ENCODE data around the gene RUNX1. TPM values are rescaled to one million over a fixed set of nuclear protein-coding genes. Genes with fewer than 3 reads are reported as not detected.

RUNX1 gene
- total and polyA plus RNA-seq, 10 of the 15 experiments (the other 5 are each of a cell fraction or from before 2014, with no cell fraction given): 0.90 to 15.2 (median 4.1) TPM

DNA sequence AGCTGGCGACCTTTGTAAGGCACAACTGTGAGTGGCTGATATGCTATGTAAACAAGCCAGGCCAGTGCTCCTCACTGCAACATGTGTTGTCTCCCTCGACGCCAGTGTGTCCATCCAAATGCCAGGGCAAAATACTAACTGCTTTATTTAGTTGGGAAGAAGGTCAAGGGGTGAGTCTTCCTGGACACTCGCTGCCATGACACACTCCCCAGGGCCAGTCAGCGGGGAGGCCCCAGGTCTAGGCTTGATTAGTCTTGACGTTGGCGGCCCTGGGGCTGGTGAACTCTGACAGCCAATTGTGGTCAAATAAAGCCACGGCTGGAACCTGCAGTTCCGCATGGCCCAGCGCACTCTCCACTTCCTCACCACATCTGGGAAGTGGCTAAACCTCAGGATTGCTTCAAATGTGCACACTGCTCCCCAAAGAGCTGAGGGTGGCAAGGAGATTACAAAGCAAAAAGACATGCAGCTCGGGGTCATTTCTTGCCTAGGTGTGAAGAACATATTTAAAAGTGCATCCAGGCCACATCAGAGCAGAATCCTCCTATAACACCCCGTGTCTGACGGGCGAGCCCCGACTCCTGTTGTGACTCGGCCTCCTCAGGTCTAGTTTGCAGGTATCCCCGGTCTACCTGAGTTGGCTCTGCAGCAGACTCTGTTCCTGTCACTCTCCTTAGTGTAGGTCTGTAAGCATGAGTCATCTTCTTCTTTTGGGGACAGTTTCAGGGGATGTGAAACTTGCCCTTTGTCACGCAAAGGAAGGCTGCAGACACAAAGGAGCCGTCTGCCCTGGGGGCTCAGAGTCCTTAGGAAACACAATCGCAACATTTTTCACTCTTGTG is 183.5 kb downstream of the RUNX1 start (continued):
- TF ChIP-seq, protein P1, sequence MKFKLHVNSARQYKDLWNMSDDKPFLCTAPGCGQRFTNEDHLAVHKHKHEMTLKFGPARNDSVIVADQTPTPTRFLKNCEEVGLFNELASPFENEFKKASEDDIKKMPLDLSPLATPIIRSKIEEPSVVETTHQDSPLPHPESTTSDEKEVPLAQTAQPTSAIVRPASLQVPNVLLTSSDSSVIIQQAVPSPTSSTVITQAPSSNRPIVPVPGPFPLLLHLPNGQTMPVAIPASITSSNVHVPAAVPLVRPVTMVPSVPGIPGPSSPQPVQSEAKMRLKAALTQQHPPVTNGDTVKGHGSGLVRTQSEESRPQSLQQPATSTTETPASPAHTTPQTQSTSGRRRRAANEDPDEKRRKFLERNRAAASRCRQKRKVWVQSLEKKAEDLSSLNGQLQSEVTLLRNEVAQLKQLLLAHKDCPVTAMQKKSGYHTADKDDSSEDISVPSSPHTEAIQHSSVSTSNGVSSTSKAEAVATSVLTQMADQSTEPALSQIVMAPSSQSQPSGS (IDR thresholded peaks at IDR 0.05; ENCODE audit: low read length): peak; percentile 98
- TF ChIP-seq YBX1 (IDR thresholded peaks at IDR 0.05) (no peak), FOXK2 (IDR thresholded peaks at IDR 0.05) (peak; percentile 54), RELA (IDR thresholded peaks at IDR 0.05; ENCODE audit: borderline replicate concordance, partially characterized antibody) (peak; percentile 26), MEF2B (IDR thresholded peaks at IDR 0.05; ENCODE audit: partially characterized antibody, poor library complexity, severe bottlenecking) (peak; percentile 67), SUPT20H (IDR thresholded peaks at IDR 0.05; ENCODE audit: borderline replicate concordance, control insufficient read depth, low read depth, low read length) (no peak), BCL11A (IDR thresholded peaks at IDR 0.05; ENCODE audit: low read depth, low read length) (peak; percentile 100), ATF7 (IDR thresholded peaks at IDR 0.05; ENCODE audit: low read depth) (peak; percentile 81), CHD4 (IDR thresholded peaks at IDR 0.05) (no peak), BRCA1 (IDR thresholded peaks at IDR 0.05; ENCODE audit: low read depth, low read length) (no peak), POLR2A (IDR thresholded peaks at IDR 0.05; ENCODE audit: low read depth, low read length) (no peak), BMI1 (IDR thresholded peaks at IDR 0.05; ENCODE audit: borderline replicate concordance) (peak; percentile 38; the same call in 1 of the 2 replicates), RFX5 (IDR thresholded peaks at IDR 0.05; ENCODE audit: low read depth, low read length) (no peak), BACH1 (IDR thresholded peaks at IDR 0.05; ENCODE audit: borderline replicate concordance) (peak; percentile 86; the same call in 1 of the 2 replicates), NBN (IDR thresholded peaks at IDR 0.05) (no peak; the same call in 1 of the 2 replicates), TAF1 (IDR thresholded peaks at IDR 0.05; ENCODE audit: borderline replicate concordance, low read depth, low read length) (peak; percentile 32; the same call in 1 of the 2 replicates), ZNF24 (IDR thresholded peaks at IDR 0.05) (no peak), WRNIP1 (IDR thresholded peaks at IDR 0.05; ENCODE audit: borderline replicate concordance, low read depth, low read length) (no peak), SPI1 (IDR thresholded peaks at IDR 0.05; ENCODE audit: borderline replicate concordance, insufficient read depth, low read depth, low read length) (peak; percentile 96)
- TF ChIP-seq, protein P2, sequence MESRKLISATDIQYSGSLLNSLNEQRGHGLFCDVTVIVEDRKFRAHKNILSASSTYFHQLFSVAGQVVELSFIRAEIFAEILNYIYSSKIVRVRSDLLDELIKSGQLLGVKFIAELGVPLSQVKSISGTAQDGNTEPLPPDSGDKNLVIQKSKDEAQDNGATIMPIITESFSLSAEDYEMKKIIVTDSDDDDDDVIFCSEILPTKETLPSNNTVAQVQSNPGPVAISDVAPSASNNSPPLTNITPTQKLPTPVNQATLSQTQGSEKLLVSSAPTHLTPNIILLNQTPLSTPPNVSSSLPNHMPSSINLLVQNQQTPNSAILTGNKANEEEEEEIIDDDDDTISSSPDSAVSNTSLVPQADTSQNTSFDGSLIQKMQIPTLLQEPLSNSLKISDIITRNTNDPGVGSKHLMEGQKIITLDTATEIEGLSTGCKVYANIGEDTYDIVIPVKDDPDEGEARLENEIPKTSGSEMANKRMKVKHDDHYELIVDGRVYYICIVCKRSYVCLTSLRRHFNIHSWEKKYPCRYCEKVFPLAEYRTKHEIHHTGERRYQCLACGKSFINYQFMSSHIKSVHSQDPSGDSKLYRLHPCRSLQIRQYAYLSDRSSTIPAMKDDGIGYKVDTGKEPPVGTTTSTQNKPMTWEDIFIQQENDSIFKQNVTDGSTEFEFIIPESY (IDR thresholded peaks at IDR 0.05): no peak
- TF ChIP-seq, protein P3, sequence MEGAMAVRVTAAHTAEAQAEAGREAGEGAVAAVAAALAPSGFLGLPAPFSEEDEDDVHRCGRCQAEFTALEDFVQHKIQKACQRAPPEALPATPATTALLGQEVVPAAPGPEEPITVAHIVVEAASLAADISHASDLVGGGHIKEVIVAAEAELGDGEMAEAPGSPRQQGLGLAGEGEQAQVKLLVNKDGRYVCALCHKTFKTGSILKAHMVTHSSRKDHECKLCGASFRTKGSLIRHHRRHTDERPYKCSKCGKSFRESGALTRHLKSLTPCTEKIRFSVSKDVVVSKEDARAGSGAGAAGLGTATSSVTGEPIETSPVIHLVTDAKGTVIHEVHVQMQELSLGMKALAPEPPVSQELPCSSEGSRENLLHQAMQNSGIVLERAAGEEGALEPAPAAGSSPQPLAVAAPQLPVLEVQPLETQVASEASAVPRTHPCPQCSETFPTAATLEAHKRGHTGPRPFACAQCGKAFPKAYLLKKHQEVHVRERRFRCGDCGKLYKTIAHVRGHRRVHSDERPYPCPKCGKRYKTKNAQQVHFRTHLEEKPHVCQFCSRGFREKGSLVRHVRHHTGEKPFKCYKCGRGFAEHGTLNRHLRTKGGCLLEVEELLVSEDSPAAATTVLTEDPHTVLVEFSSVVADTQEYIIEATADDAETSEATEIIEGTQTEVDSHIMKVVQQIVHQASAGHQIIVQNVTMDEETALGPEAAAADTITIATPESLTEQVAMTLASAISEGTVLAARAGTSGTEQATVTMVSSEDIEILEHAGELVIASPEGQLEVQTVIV (IDR thresholded peaks at IDR 0.05; ENCODE audit: borderline replicate concordance, partially characterized antibody): no peak
- TF ChIP-seq, protein P4, sequence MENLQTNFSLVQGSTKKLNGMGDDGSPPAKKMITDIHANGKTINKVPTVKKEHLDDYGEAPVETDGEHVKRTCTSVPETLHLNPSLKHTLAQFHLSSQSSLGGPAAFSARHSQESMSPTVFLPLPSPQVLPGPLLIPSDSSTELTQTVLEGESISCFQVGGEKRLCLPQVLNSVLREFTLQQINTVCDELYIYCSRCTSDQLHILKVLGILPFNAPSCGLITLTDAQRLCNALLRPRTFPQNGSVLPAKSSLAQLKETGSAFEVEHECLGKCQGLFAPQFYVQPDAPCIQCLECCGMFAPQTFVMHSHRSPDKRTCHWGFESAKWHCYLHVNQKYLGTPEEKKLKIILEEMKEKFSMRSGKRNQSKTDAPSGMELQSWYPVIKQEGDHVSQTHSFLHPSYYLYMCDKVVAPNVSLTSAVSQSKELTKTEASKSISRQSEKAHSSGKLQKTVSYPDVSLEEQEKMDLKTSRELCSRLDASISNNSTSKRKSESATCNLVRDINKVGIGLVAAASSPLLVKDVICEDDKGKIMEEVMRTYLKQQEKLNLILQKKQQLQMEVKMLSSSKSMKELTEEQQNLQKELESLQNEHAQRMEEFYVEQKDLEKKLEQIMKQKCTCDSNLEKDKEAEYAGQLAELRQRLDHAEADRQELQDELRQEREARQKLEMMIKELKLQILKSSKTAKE (IDR thresholded peaks at IDR 0.05; ENCODE audit: low read depth, poor library complexity, severe bottlenecking): peak; percentile 79

All from GM12878 (cell line).